ENCODE results near the gene DHX36.
A peak's percentile ranks its signal among the peaks of the same experiment; 100 is the strongest.

Gene DHX36

DNA sequence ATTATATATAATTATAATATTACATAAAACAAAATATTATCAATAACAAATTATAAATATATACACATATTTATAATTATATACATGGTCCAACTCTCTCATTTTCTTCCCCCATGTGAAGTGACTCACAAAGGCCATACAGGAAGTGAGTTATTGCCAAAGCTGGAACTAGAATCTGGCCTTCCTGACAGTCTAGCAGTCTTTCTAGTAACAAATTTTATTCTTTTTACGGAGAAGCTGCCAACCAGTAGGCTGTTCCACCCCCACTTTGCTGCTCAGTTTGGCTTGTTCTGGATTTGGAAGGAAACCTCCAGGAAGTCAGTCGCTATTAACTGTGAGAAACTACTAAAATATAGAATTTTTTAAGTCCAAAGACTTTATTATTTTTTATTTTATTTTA, 79.6 kb downstream of the DHX36 start:
- Histone ChIP-seq H3K27ac (ENCODE audit: low read depth, low read length) (no peak overlapping the region), H3K4me3 (ENCODE audit: low read length) (no peak overlapping the region), H3K9me3 (ENCODE audit: insufficient read depth, low read depth, low read length) (no peaks in the 10 kb centered on the region), H3K27me3 (ENCODE audit: insufficient read depth, low read length) (no peaks in the 10 kb centered on the region), H3K9ac (ENCODE audit: low read depth, low read length) (no peak overlapping the region), H3K36me3 (ENCODE audit: insufficient read depth, low read length) (peaks cover 8% of the 10 kb centered on the region), H3K4me1 (ENCODE audit: insufficient read depth, low read length) (peaks cover 30% of the 10 kb centered on the region)
- WGBS: 100% methylated on average over 1 of the region's 2 CpGs

GRCh38 chr3:154243353-154243752, 80.9 kb downstream of the DHX36 start:
- Histone ChIP-seq H3K9me3 (ENCODE audit: insufficient read depth, low read depth, low read length) (no peaks in the 10 kb centered on the region), H3K27me3 (ENCODE audit: insufficient read depth, low read length) (no peaks in the 10 kb centered on the region), H3K4me1 (ENCODE audit: insufficient read depth, low read length) (peaks cover 29% of the 10 kb centered on the region), H3K9ac (ENCODE audit: low read depth, low read length) (no peak overlapping the region), H3K36me3 (ENCODE audit: insufficient read depth, low read length) (peaks cover 7% of the 10 kb centered on the region; the same call in 1 of the 2 replicates), H3K27ac (ENCODE audit: low read depth, low read length) (peak overlapping the region; percentile 33; the same call in 1 of the 2 replicates), H3K4me3 (ENCODE audit: low read length) (no peak overlapping the region)
- 94% methylated on average over 2 of the region's 2 CpGs for WGBS

DNA sequence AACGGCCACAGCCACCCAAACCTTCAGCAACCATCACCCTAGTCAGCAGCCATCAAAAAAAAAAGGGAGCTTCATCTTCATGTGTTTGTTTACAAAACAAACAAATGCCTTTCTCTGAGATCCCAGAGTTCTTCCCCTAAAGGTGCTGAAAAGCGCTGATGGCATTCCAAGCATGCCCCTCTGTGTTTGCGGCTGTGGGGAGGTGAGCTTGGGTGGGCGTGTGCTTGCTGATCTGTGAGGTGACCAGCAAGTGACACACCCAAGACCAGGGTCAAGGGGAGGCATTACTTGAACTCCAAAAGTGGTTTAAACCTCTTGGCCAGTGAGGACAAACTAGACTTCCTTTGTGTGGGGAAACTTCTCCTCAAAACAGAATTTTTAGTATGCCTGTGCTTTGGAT, 81.5 kb downstream of the DHX36 start:
- Histone ChIP-seq H3K4me3 (ENCODE audit: low read length) (no peak overlapping the region), H3K36me3 (ENCODE audit: insufficient read depth, low read length) (peaks cover 7% of the 10 kb centered on the region; the same call in 1 of the 2 replicates), H3K4me1 (ENCODE audit: insufficient read depth, low read length) (peaks cover 24% of the 10 kb centered on the region), H3K9me3 (ENCODE audit: insufficient read depth, low read depth, low read length) (no peaks in the 10 kb centered on the region), H3K9ac (ENCODE audit: low read depth, low read length) (no peak overlapping the region), H3K27ac (ENCODE audit: low read depth, low read length) (peak overlapping the region; percentile 33; the same call in 1 of the 2 replicates), H3K27me3 (ENCODE audit: insufficient read depth, low read length) (no peaks in the 10 kb centered on the region)
- 49% methylated on average over 4 of the region's 4 CpGs for WGBS

DNA sequence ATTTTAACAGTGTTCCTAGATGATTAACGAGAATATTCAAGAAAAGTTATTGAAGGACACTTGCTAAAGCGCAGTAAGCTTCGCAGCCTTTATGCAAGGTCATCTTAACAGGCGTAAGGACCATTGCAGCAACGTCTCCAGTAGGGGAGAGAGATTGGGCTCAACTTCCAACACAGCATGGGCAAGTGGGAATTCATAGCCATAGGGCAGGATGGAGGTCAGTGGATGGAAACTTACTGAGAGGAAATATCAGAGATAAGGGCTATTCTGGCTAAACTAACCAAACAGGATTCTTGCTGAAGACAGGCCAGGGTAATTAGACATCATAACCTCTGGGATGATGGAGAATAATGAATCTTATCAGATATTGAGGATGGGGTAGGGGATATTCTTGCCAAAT, 82.8 kb downstream of the DHX36 start:
- peaks cover 17% of the 10 kb centered on the region for H3K4me1 ChIP-seq (ENCODE audit: insufficient read depth, low read length)
- no peaks in the 10 kb centered on the region for H3K27me3 ChIP-seq (ENCODE audit: insufficient read depth, low read length)
- no peak overlapping the region for H3K9ac ChIP-seq (ENCODE audit: low read depth, low read length)
- peaks cover 7% of the 10 kb centered on the region; the same call in 1 of the 2 replicates for H3K36me3 ChIP-seq (ENCODE audit: insufficient read depth, low read length)
- no peaks in the 10 kb centered on the region for H3K9me3 ChIP-seq (ENCODE audit: insufficient read depth, low read depth, low read length)
- WGBS: 95% methylated on average over 5 of the region's 5 CpGs
- no peak overlapping the region for H3K4me3 ChIP-seq (ENCODE audit: low read length)
- H3K27ac ChIP-seq (ENCODE audit: low read depth, low read length): no peak overlapping the region

DNA sequence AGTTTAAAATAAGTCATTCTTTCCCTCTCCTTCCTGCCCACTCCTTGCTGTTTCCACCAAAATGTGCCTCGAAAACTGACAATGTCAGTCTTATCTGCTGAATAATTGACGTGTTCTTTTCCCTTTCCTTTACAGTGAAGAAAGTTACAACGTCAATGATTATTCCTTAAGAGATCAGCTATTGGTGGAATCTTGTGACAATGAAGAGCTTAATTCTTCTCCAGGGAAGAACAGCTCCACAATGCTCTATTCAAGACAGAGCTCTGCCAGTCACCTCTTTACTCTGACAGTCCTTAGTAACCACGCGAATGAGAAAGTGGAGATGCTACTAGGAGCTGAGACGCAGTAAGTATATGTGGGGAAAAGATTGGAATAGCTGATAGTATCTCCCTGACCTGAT, 84.1 kb downstream of the DHX36 start:
- Histone ChIP-seq H3K36me3 (ENCODE audit: insufficient read depth, low read length) (peaks cover 7% of the 10 kb centered on the region; the same call in 1 of the 2 replicates), H3K9ac (ENCODE audit: low read depth, low read length) (no peak overlapping the region), H3K27ac (ENCODE audit: low read depth, low read length) (no peak overlapping the region), H3K9me3 (ENCODE audit: insufficient read depth, low read depth, low read length) (no peaks in the 10 kb centered on the region), H3K4me3 (ENCODE audit: low read length) (no peak overlapping the region), H3K27me3 (ENCODE audit: insufficient read depth, low read length) (no peaks in the 10 kb centered on the region), H3K4me1 (ENCODE audit: insufficient read depth, low read length) (peaks cover 17% of the 10 kb centered on the region)
- over 99% methylated on average over 6 of the region's 6 CpGs for WGBS

DNA sequence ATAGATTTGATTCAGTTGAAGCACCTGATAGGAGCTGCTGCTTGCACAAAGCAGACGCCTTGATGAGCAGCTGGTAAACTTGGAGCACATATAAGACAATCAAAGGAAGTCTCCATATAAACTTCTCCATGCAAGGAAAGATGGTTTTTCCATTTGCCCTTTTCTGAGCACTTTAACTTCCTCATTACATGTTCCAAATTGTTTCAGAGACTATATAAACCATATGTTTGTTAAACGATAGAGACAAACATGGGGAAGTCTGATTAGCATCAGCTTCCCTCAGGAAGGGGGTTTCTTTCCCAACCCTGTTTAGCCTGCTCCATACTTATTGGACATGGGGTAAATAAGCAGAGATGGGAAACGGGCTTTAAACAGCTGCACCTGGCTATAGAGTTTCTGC, 88.0 kb downstream of the DHX36 start:
- WGBS: 88% methylated on average over 3 of the region's 3 CpGs
- peaks cover 4% of the 10 kb centered on the region; the same call in 1 of the 2 replicates for H3K36me3 ChIP-seq (ENCODE audit: insufficient read depth, low read length)
- H3K27ac ChIP-seq (ENCODE audit: low read depth, low read length): no peak overlapping the region
- no peak overlapping the region for H3K9ac ChIP-seq (ENCODE audit: low read depth, low read length)
- no peak overlapping the region for H3K4me3 ChIP-seq (ENCODE audit: low read length)
- no peaks in the 10 kb centered on the region for H3K9me3 ChIP-seq (ENCODE audit: insufficient read depth, low read depth, low read length)
- no peaks in the 10 kb centered on the region for H3K27me3 ChIP-seq (ENCODE audit: insufficient read depth, low read length)
- no peaks in the 10 kb centered on the region for H3K4me1 ChIP-seq (ENCODE audit: insufficient read depth, low read length)

DNA sequence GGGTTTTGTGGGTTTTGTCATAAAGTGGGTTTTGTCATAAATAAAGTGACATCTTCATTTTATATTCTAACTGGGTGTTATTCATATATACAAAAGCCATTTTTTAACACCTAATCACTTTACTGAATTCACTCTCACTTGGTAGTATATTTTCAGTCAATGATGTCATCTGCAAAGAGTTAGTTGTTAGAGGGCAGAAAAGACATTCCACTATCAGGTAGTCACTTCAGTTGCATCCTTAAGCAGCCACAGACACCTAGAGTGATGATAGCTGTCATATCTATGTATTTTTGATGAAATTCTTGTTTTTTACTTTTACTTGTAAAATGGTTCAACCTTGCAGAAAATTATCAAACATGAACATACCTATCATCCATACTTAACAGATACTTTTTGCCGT, 89.0 kb downstream of the DHX36 start:
- Histone ChIP-seq H3K4me1 (ENCODE audit: insufficient read depth, low read length) (no peaks in the 10 kb centered on the region), H3K4me3 (ENCODE audit: low read length) (no peak overlapping the region), H3K27me3 (ENCODE audit: insufficient read depth, low read length) (no peaks in the 10 kb centered on the region), H3K9me3 (ENCODE audit: insufficient read depth, low read depth, low read length) (no peaks in the 10 kb centered on the region), H3K9ac (ENCODE audit: low read depth, low read length) (no peak overlapping the region), H3K27ac (ENCODE audit: low read depth, low read length) (no peak overlapping the region), H3K36me3 (ENCODE audit: insufficient read depth, low read length) (no peaks in the 10 kb centered on the region; the same call in 1 of the 2 replicates)
- WGBS: 97% methylated on average over 1 of the region's 1 CpG

- H3K4me3 ChIP-seq (ENCODE audit: low read length): no peak overlapping the region
- peaks cover 3% of the 10 kb centered on the region; the same call in 1 of the 2 replicates for H3K36me3 ChIP-seq (ENCODE audit: insufficient read depth, low read length)
- no peak overlapping the region for H3K9ac ChIP-seq (ENCODE audit: low read depth, low read length)
- no peaks in the 10 kb centered on the region for H3K9me3 ChIP-seq (ENCODE audit: insufficient read depth, low read depth, low read length)
- no peak overlapping the region for H3K27ac ChIP-seq (ENCODE audit: low read depth, low read length)
- peaks cover 6% of the 10 kb centered on the region; the same call in 1 of the 2 replicates for H3K4me1 ChIP-seq (ENCODE audit: insufficient read depth, low read length)
- 92% methylated on average over 2 of the region's 2 CpGs for WGBS
- H3K27me3 ChIP-seq (ENCODE audit: insufficient read depth, low read length): no peaks in the 10 kb centered on the region
These were observed 95.1 kb downstream of the DHX36 start for GRCh38 chr3:154229217-154229590.

GRCh38 chr3:154228561-154229216, 95.6 kb downstream of the DHX36 start:
- Histone ChIP-seq H3K27me3 (ENCODE audit: insufficient read depth, low read length) (no peaks in the 10 kb centered on the region), H3K36me3 (ENCODE audit: insufficient read depth, low read length) (peaks cover 3% of the 10 kb centered on the region; the same call in 1 of the 2 replicates), H3K4me1 (ENCODE audit: insufficient read depth, low read length) (peaks cover 6% of the 10 kb centered on the region; the same call in 1 of the 2 replicates), H3K4me3 (ENCODE audit: low read length) (no peak overlapping the region), H3K9me3 (ENCODE audit: insufficient read depth, low read depth, low read length) (no peaks in the 10 kb centered on the region), H3K9ac (ENCODE audit: low read depth, low read length) (no peak overlapping the region), H3K27ac (ENCODE audit: low read depth, low read length) (no peak overlapping the region)
- WGBS: 88% methylated on average over 6 of the region's 6 CpGs

DNA sequence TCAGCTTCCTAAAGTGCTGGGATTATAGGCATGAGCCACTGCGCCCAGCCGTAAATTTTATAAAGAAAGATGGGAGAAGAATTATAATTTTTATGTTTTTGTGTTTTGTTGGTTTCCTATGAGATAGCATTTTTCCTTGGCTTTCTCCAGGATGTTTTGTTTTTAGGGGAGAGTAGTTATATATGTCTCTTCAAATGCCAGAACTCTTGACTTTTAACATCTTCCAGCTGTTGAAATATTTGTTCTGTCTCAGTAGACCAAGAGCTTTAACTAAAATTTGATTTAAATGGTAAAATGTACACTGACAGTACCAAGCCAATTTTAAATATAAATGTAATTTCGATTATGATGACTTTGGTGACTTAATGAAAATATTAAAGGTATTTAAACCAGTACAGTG, 96.8 kb downstream of the DHX36 start:
- Histone ChIP-seq H3K4me3 (ENCODE audit: low read length) (no peak overlapping the region), H3K4me1 (ENCODE audit: insufficient read depth, low read length) (peaks cover 6% of the 10 kb centered on the region; the same call in 1 of the 2 replicates), H3K27me3 (ENCODE audit: insufficient read depth, low read length) (no peaks in the 10 kb centered on the region), H3K27ac (ENCODE audit: low read depth, low read length) (no peak overlapping the region), H3K9me3 (ENCODE audit: insufficient read depth, low read depth, low read length) (no peaks in the 10 kb centered on the region), H3K9ac (ENCODE audit: low read depth, low read length) (no peak overlapping the region), H3K36me3 (ENCODE audit: insufficient read depth, low read length) (peaks cover 3% of the 10 kb centered on the region; the same call in 1 of the 2 replicates)
- 98% methylated on average over 2 of the region's 3 CpGs for WGBS

- Histone ChIP-seq H3K4me1 (ENCODE audit: insufficient read depth, low read length) (peaks cover 6% of the 10 kb centered on the region; the same call in 1 of the 2 replicates), H3K36me3 (ENCODE audit: insufficient read depth, low read length) (peaks cover 3% of the 10 kb centered on the region; the same call in 1 of the 2 replicates), H3K27me3 (ENCODE audit: insufficient read depth, low read length) (no peaks in the 10 kb centered on the region), H3K27ac (ENCODE audit: low read depth, low read length) (no peak overlapping the region), H3K4me3 (ENCODE audit: low read length) (no peak overlapping the region), H3K9ac (ENCODE audit: low read depth, low read length) (no peak overlapping the region), H3K9me3 (ENCODE audit: insufficient read depth, low read depth, low read length) (no peaks in the 10 kb centered on the region)
- WGBS: 88% methylated on average over 1 of the region's 2 CpGs
These were observed 98.8 kb downstream of the DHX36 start for GRCh38 chr3:154225536-154225935.
